Activated CD8-positive, alpha-beta T cell treated with anti-CD3 and anti-CD28 coated beads, Interleukin-2, amount 10 ng/mL, durations not matched to agents 7 days and 5 days (primary cell): ENCODE measurements around the gene SYNPO2. TPM values are rescaled to one million over a fixed set of nuclear protein-coding genes. Genes with fewer than 3 reads are reported as not detected.
"Not testable (repeated sequence)": the region's sequence is repeated elsewhere in the genome, so short reads cannot be mapped to it uniquely, and the experiment has no call there.

Experiments used
- ATAC-seq: fragments of 150-1000 bp; cut with Tn5 transposase; one replicate; pipeline ENCODE4 v1.10.0; 2021; ENCODE audit warnings: moderate library complexity
- CTCF ChIA-PET: fragments of 350-600 bp; sonication (Branson Sonifier 250); formaldehyde crosslinking; loops from one replicate; lab custom pipeline; 2021; ENCODE audit warnings: antibody characterized with exemption; lab: Charles Lee
- POLR2A ChIA-PET: fragments of 350-600 bp; sonication (Branson Sonifier 250); formaldehyde crosslinking; loops from one replicate; lab custom pipeline; 2021; ENCODE audit warnings: antibody characterized with exemption; lab: Charles Lee
- DNase-seq: peaks from one replicate; pipeline ENCODE4 v3.0.0-alpha.2; 2020
- H3K27ac Mint-ChIP-seq: one replicate; pipeline ENCODE4 v1.8.0; 2021; ENCODE audit warnings: mild to moderate bottlenecking, mixed read lengths
- H3K27me3 Mint-ChIP-seq: one replicate; pipeline ENCODE4 v1.8.0; 2021; ENCODE audit warnings: low read depth, mixed read lengths
- H3K36me3 Mint-ChIP-seq: one replicate; pipeline ENCODE4 v1.8.0; 2021; ENCODE audit warnings: low read depth, mixed read lengths
- H3K4me1 Mint-ChIP-seq: one replicate; pipeline ENCODE4 v1.8.0; 2021; ENCODE audit warnings: low read depth, mixed read lengths
- H3K4me3 Mint-ChIP-seq: one replicate; pipeline ENCODE4 v1.8.0; 2021; ENCODE audit warnings: mild to moderate bottlenecking, mixed read lengths
- H3K9me3 Mint-ChIP-seq: one replicate; pipeline ENCODE4 v1.8.0; 2022; ENCODE audit warnings: mixed read lengths; ENCODE audit not compliant: insufficient read depth
- total RNA-seq, 2 experiments: library from RNA; stranded (reverse); gene quantifications; one replicate each; pipeline ENCODE4 v1.2.3, GENCODE V29; 2021

The SYNPO2 gene
- total RNA-seq, 2 experiments from 2014 or later, result 0.60 to 0.74 TPM

DNA sequence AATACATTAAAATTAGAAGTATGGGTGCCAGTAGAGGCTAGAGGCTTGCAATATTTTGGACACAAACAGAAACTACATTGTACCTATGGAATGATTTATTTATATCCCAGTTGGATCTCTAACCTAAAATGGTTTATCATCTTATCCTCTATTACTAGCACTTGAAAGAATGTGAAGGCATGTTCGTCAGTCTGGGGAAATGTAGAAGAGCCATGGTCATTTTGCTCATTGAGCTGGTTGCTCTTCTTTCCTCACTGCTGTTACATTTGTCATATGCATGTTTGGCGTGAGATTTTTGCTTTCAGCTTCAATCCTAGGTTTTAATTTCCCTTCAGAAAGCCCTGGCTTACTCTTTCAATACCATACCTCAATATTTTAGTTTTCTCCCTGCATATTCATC is 164.6 kb downstream of the SYNPO2 start:
- H3K9me3 Mint-ChIP-seq, result no peaks in the 10 kb centered on the region
- no peak for ATAC-seq
- DNase-seq, result no peak
- CTCF ChIA-PET, result interaction anchor here (2.1 kb wide), 1 partner anchor 11 kb away, joined by 11 read pairs; no protein-coding TSS in a partner anchor
- no peak overlapping the region for H3K4me3 Mint-ChIP-seq
- no peaks in the 10 kb centered on the region for H3K4me1 Mint-ChIP-seq
- POLR2A ChIA-PET, result no interaction called here
- H3K27ac Mint-ChIP-seq, result no peak overlapping the region
- H3K27me3 Mint-ChIP-seq, result peaks cover 3% of the 10 kb centered on the region
- H3K36me3 Mint-ChIP-seq, result no peaks in the 10 kb centered on the region

GRCh38 chr4:119053997-119054396 is 165.3 kb downstream of the SYNPO2 start:
- no peak for ATAC-seq
- Mint-ChIP-seq H3K27me3 (peaks cover 3% of the 10 kb centered on the region), H3K4me3 (no peak overlapping the region), H3K4me1 (no peaks in the 10 kb centered on the region), H3K36me3 (no peaks in the 10 kb centered on the region), H3K9me3 (no peaks in the 10 kb centered on the region), H3K27ac (no peak overlapping the region)
- POLR2A ChIA-PET, result no interaction called here
- CTCF ChIA-PET, result interaction anchor here (2.1 kb wide), 1 partner anchor 11 kb away, joined by 11 read pairs; no protein-coding TSS in a partner anchor
- DNase-seq, result no peak

DNA sequence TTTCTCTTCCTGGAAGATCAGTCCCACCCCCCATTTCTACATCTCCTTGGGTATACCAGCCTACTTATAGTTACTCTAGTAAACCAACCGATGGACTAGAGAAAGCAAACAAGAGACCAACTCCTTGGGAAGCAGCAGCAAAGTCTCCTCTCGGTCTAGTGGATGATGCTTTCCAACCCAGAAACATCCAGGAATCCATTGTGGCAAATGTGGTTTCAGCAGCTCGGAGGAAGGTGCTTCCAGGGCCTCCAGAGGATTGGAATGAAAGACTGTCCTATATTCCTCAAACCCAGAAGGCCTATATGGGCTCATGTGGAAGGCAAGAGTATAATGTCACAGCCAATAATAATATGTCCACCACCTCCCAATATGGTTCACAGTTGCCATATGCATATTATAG is 168.8 kb downstream of the SYNPO2 start:
- no peak overlapping the region for H3K27ac Mint-ChIP-seq
- no peaks in the 10 kb centered on the region for H3K9me3 Mint-ChIP-seq
- peaks cover 2% of the 10 kb centered on the region for H3K27me3 Mint-ChIP-seq
- H3K36me3 Mint-ChIP-seq, result no peaks in the 10 kb centered on the region
- DNase-seq (no peak), ATAC-seq (no peak)
- no peaks in the 10 kb centered on the region for H3K4me1 Mint-ChIP-seq
- ChIA-PET CTCF (interaction anchor here (1.9 kb wide), 1 partner anchor 15 kb away, joined by 6 read pairs; no protein-coding TSS in a partner anchor), POLR2A (no interaction called here)
- H3K4me3 Mint-ChIP-seq, result no peak overlapping the region

DNA sequence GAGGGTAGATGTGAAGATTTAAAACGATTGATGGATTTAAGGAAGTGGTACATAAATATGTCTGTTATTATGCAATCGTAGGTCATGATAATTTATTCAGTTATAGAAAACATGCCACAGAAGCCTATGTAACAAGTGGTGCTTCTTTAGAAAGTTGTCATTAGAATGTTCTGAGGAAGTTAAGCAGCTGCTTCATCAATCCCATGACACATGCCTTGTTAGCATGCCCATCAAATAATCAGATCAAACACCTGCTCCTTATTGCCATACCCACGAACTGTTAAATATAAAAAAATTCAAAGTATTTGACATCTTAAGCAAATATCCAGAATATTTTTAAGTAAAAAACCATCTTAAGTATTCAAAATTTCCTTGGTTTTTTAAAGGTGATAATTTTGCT is 170.6 kb downstream of the SYNPO2 start:
- H3K4me1 Mint-ChIP-seq, result no peaks in the 10 kb centered on the region
- no peaks in the 10 kb centered on the region for H3K9me3 Mint-ChIP-seq
- H3K4me3 Mint-ChIP-seq, result no peak overlapping the region
- no peak overlapping the region for H3K27ac Mint-ChIP-seq
- ATAC-seq (no peak), DNase-seq (no peak)
- H3K36me3 Mint-ChIP-seq, result no peaks in the 10 kb centered on the region
- H3K27me3 Mint-ChIP-seq, result peaks cover 2% of the 10 kb centered on the region
- ChIA-PET CTCF (interaction anchor here (1.9 kb wide), 1 partner anchor 19 kb away, joined by 5 read pairs; no protein-coding TSS in a partner anchor), POLR2A (no interaction called here)

- CTCF ChIA-PET, H3K4me3 Mint-ChIP-seq, POLR2A ChIA-PET, ATAC-seq, H3K27ac Mint-ChIP-seq, DNase-seq, H3K9me3 Mint-ChIP-seq, H3K27me3 Mint-ChIP-seq, H3K36me3 Mint-ChIP-seq, H3K4me1 Mint-ChIP-seq: not testable (repeated sequence)
These were observed 178.5 kb downstream of the SYNPO2 start for GRCh38 chr4:119067125-119067524.

- POLR2A ChIA-PET, H3K27ac Mint-ChIP-seq, H3K4me1 Mint-ChIP-seq, H3K9me3 Mint-ChIP-seq, ATAC-seq, CTCF ChIA-PET, H3K27me3 Mint-ChIP-seq, DNase-seq, H3K4me3 Mint-ChIP-seq, H3K36me3 Mint-ChIP-seq: not testable (repeated sequence)
These were observed 179.2 kb downstream of the SYNPO2 start for GRCh38 chr4:119067670-119068360.

DNA sequence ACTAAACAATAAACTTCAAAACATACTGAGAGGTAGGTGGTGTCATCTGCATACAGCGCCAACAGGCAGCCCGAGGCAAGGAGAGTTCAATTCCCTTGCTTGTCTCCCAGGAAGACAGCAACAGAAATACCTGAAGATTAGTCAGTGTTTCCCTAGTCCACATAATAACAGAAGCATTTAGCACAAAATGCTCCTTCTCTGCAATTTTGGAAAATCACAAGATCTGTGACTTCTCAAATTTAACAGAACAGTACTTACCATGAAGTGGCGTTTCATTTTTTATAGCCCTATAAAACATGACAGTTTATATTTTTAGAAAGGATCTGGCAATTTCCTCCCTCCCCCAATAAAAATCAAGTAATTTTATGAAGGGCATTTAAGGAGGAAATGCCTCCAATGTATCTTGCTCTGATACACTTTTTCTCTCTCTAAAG is 179.9 kb downstream of the SYNPO2 start:
- no peaks in the 10 kb centered on the region for H3K4me1 Mint-ChIP-seq

DNA sequence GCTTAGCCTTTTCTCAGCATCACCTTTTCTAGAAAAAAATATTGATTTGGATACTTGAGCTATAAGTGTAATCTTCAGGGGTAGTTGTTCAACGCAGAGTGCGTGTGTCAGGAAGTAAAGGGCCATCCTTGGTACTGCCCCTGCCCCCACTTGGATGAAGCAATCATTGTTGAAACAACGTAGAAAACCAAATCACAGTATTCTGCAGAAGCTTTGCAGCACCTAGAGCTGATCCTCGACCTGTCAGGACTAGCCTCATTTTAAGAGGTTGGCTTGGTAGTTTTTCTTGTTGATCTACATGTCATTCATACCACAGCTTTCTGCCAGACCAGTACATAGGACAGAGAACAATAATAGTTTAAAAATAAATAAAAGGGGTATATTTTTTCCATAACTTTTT is 181.6 kb downstream of the SYNPO2 start:
- Mint-ChIP-seq H3K36me3 (no peaks in the 10 kb centered on the region), H3K4me1 (no peaks in the 10 kb centered on the region), H3K4me3 (no peak overlapping the region), H3K27ac (no peak overlapping the region), H3K27me3 (no peaks in the 10 kb centered on the region), H3K9me3 (no peaks in the 10 kb centered on the region)
- ChIA-PET CTCF (interaction anchor here (1.0 kb wide), 1 partner anchor 28 kb away, joined by 3 read pairs; no protein-coding TSS in a partner anchor), POLR2A (no interaction called here)
- ATAC-seq (no peak), DNase-seq (no peak)

More for the DNA sequence above, 179.9 kb downstream of the SYNPO2 start:
- no peaks in the 10 kb centered on the region for H3K9me3 Mint-ChIP-seq
- POLR2A ChIA-PET, result no interaction called here
- ATAC-seq, result no peak
- H3K27ac Mint-ChIP-seq, result no peak overlapping the region
- no peaks in the 10 kb centered on the region for H3K36me3 Mint-ChIP-seq
- no peak for DNase-seq
- H3K27me3 Mint-ChIP-seq, result no peaks in the 10 kb centered on the region
- H3K4me3 Mint-ChIP-seq, result no peak overlapping the region
- CTCF ChIA-PET, result no interaction called here

- H3K27ac Mint-ChIP-seq, result no peak overlapping the region
- H3K36me3 Mint-ChIP-seq, result no peaks in the 10 kb centered on the region
- ATAC-seq (no peak), DNase-seq (no peak)
- ChIA-PET POLR2A (no interaction called here), CTCF (no interaction called here)
- H3K27me3 Mint-ChIP-seq, result peaks cover 6% of the 10 kb centered on the region
- no peaks in the 10 kb centered on the region for H3K4me1 Mint-ChIP-seq
- no peak overlapping the region for H3K4me3 Mint-ChIP-seq
- no peaks in the 10 kb centered on the region for H3K9me3 Mint-ChIP-seq
These were observed 192.3 kb downstream of the SYNPO2 start for GRCh38 chr4:119080721-119081541.

DNA sequence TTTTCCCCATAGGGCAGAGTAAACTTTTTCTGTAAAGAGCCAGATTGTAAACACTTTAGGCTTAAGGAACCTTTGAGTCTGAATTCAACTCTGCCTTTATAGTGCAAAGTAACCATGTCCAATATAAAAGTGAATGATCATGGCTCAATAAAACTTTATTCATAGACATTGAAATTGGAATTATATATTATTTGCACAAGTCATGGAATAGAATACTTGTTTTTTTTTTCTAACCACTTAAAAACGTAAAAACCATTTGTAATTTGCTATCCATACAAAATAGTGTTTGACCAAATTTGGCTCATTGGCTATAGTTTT is 192.8 kb downstream of the SYNPO2 start:
- Mint-ChIP-seq H3K27ac (no peak overlapping the region), H3K27me3 (peaks cover 6% of the 10 kb centered on the region), H3K4me1 (no peaks in the 10 kb centered on the region), H3K36me3 (no peaks in the 10 kb centered on the region), H3K4me3 (no peak overlapping the region), H3K9me3 (no peaks in the 10 kb centered on the region)
- CTCF ChIA-PET, result no interaction called here
- DNase-seq, result no peak
- POLR2A ChIA-PET, result no interaction called here
- ATAC-seq, result no peak

GRCh38 chr4:119081943-119082342 is 193.3 kb downstream of the SYNPO2 start:
- Mint-ChIP-seq H3K27ac (no peak overlapping the region), H3K36me3 (no peaks in the 10 kb centered on the region), H3K4me3 (no peak overlapping the region), H3K4me1 (no peaks in the 10 kb centered on the region), H3K27me3 (peaks cover 6% of the 10 kb centered on the region), H3K9me3 (no peaks in the 10 kb centered on the region)
- DNase-seq (no peak), ATAC-seq (no peak)
- ChIA-PET CTCF (no interaction called here), POLR2A (no interaction called here)

GRCh38 chr4:119082661-119083060 is 194.0 kb downstream of the SYNPO2 start:
- no peak for ATAC-seq
- no peak for DNase-seq
- Mint-ChIP-seq H3K4me1 (no peaks in the 10 kb centered on the region), H3K27me3 (peaks cover 6% of the 10 kb centered on the region), H3K27ac (no peak overlapping the region), H3K9me3 (no peaks in the 10 kb centered on the region), H3K4me3 (no peak overlapping the region), H3K36me3 (no peaks in the 10 kb centered on the region)
- ChIA-PET POLR2A (no interaction called here), CTCF (interaction anchor here (1.3 kb wide), 1 partner anchor 218 kb away, joined by 3 read pairs; a partner anchor contains a TSS)
